Caco-2 (cell line): ENCODE measurements around the gene ITGA11. TPM values are rescaled to one million over a fixed set of nuclear protein-coding genes. Genes with fewer than 3 reads are reported as not detected.
"Not testable (repeated sequence)": the region's sequence is repeated elsewhere in the genome, so short reads cannot be mapped to it uniquely, and the experiment has no call there.

Source experiments
- BruUV-seq: library from RNA; stranded (reverse); fragments of 400-500 nt; replicated peaks from 2 replicates; lab custom pipeline; 2021; lab: Mats Ljungman, UMichigan
- CTCF ChIA-PET: fragments of 300-600 bp; sonication (Branson Sonifier 250); formaldehyde crosslinking; loops from one replicate; lab custom pipeline; 2022; ENCODE audit warnings: antibody characterized with exemption; lab: Charles Lee
- POLR2A ChIA-PET: fragments of 300-600 bp; sonication (Branson Sonifier 250); formaldehyde crosslinking; loops from one replicate; lab custom pipeline; 2022; ENCODE audit warnings: antibody characterized with exemption; lab: Charles Lee
- DNase-seq, 2 experiments: peaks; one replicate each; pipeline versions ENCODE4 v3.0.0 to v3.0.0-alpha.2; 2020 to 2022
- H3K27me3 ChIP-seq: replicated peaks from 2 replicates; pipeline ENCODE4 v1.6.0; 2011; ENCODE audit warnings: low read length; ENCODE audit not compliant: control insufficient read depth, insufficient read depth
- H3K36me3 ChIP-seq: 2 replicates; pipeline ENCODE4 v1.5.1; 2011; ENCODE audit warnings: low read length; ENCODE audit not compliant: control insufficient read depth, insufficient read depth
- H3K4me1 ChIP-seq: fragments of 250-450 bp; sonication (Bioruptor Pico); 2 replicates; pipeline ENCODE4 v1.5.1; 2020; ENCODE audit warnings: mild to moderate bottlenecking
- H3K4me3 ChIP-seq: 2 replicates; pipeline ENCODE4 v1.5.1; 2011; ENCODE audit warnings: low read depth, mild to moderate bottlenecking, control low read depth, low read length
- H3K9me3 ChIP-seq: fragments of 250-450 bp; sonication (Bioruptor Pico); 2 replicates; pipeline ENCODE4 v1.5.1; 2020; ENCODE audit warnings: mild to moderate bottlenecking, moderate library complexity
- H3K27ac Mint-ChIP-seq: one replicate; pipeline ENCODE4 v1.8.0; 2022; ENCODE audit warnings: mixed read lengths; ENCODE audit not compliant: unreplicated experiment
- H3K27me3 Mint-ChIP-seq: one replicate; pipeline ENCODE4 v1.8.0; 2022; ENCODE audit warnings: mixed read lengths; ENCODE audit not compliant: insufficient read depth, unreplicated experiment
- H3K36me3 Mint-ChIP-seq: one replicate; pipeline ENCODE4 v1.8.0; 2022; ENCODE audit warnings: mild to moderate bottlenecking, mixed read lengths; ENCODE audit not compliant: insufficient read depth, unreplicated experiment
- H3K4me1 Mint-ChIP-seq: one replicate; pipeline ENCODE4 v1.8.0; 2022; ENCODE audit warnings: low read depth, mixed read lengths; ENCODE audit not compliant: unreplicated experiment
- H3K4me3 Mint-ChIP-seq: one replicate; pipeline ENCODE4 v1.8.0; 2022; ENCODE audit warnings: mild to moderate bottlenecking, moderate library complexity, mixed read lengths; ENCODE audit not compliant: unreplicated experiment
- H3K9me3 Mint-ChIP-seq: one replicate; pipeline ENCODE4 v1.8.0; 2022; ENCODE audit warnings: mixed read lengths; ENCODE audit not compliant: unreplicated experiment
- intact Hi-C: fragments of 100-400 bp; cut with micrococcal nuclease; formaldehyde crosslinking; loops from one replicate; pipeline ENCODE4 v1.10.0; 2022; ENCODE audit not compliant: unreplicated experiment
- total RNA-seq: library from RNA; stranded (reverse); gene quantifications from 2 replicates; pipeline ENCODE4 v1.2.3, GENCODE V29; 2022
- TF ChIP-seq, protein P1 (sequence below), 2 experiments: fragments of 200-600 bp in 1 of 2; IDR thresholded peaks; 1 replicate in 1 of 2; 2 replicates in 1 of 2; pipeline versions ENCODE4 v1.5.1 to v1.8.0; 2011 to 2022; ENCODE audit warnings: antibody characterized with exemption in 1 of 2, control low read depth in 1 of 2, inconsistent platforms in 1 of 2, low read depth in 1 of 2, low read length in 1 of 2, mild to moderate bottlenecking in 1 of 2, moderate library complexity in 1 of 2; ENCODE audit not compliant: insufficient read depth in 1 of 2, severe bottlenecking in 1 of 2, unreplicated experiment in 1 of 2

ITGA11 gene
- total RNA-seq, 1 experiment from 2014 or later, result 0.18 TPM

DNA sequence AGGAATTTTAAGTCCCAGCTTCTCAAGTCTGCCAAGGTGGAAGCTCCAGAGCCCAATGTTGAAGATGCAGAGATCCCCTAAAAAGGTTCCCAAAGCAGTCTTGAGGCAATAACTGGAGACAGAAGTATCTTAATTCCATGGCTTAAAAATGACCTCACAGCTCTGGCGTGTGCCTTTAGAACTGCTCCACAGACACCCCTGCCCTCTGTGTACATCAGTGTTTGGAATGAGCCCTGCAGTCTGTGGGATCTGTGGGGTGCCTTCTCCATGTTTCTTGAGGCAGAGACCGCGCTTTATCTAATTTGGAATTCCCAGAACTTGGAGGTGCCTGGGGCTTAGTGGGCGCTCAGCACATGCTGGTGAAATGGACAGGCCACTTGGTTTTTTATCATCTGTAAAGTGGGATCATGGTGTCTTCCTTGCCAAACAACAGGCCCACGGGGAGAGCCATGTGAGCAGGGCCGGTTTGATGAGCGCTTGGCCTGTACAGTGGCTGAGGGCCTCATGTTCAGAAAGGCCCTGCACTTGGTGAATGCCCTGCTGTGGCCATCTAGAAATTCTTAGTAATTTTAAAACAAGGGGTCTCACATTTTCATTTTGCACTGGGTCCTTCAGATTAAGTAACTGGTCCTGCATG, 7.1 kb downstream of the ITGA11 start:
- H3K4me1 ChIP-seq, result peaks cover 20% of the 10 kb centered on the region
- no TSS peak for BruUV-seq
- Mint-ChIP-seq H3K27me3 (no peaks in the 10 kb centered on the region), H3K4me1 (peaks cover 24% of the 10 kb centered on the region), H3K36me3 (peaks cover 7% of the 10 kb centered on the region), H3K9me3 (no peaks in the 10 kb centered on the region), H3K4me3 (no peak overlapping the region), H3K27ac (no peak overlapping the region)
- POLR2A ChIA-PET, result no interaction called here
- intact Hi-C loops, result no loop called here
- no peak overlapping the region for H3K4me3 ChIP-seq
- CTCF ChIA-PET, result no interaction called here
- H3K9me3 ChIP-seq, result no peaks in the 10 kb centered on the region
- no peaks in the 10 kb centered on the region for H3K27me3 ChIP-seq
- DNase-seq, result no peak
- TF ChIP-seq, protein P1, sequence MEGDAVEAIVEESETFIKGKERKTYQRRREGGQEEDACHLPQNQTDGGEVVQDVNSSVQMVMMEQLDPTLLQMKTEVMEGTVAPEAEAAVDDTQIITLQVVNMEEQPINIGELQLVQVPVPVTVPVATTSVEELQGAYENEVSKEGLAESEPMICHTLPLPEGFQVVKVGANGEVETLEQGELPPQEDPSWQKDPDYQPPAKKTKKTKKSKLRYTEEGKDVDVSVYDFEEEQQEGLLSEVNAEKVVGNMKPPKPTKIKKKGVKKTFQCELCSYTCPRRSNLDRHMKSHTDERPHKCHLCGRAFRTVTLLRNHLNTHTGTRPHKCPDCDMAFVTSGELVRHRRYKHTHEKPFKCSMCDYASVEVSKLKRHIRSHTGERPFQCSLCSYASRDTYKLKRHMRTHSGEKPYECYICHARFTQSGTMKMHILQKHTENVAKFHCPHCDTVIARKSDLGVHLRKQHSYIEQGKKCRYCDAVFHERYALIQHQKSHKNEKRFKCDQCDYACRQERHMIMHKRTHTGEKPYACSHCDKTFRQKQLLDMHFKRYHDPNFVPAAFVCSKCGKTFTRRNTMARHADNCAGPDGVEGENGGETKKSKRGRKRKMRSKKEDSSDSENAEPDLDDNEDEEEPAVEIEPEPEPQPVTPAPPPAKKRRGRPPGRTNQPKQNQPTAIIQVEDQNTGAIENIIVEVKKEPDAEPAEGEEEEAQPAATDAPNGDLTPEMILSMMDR (IDR thresholded peaks at IDR 0.05; ENCODE audit: insufficient read depth in 1 of 2, low read depth in 1 of 2, low read length in 1 of 2, severe bottlenecking in 1 of 2, unreplicated experiment in 1 of 2), result no peak
- H3K36me3 ChIP-seq, result no peaks in the 10 kb centered on the region; the same call in 1 of the 2 replicates

DNA sequence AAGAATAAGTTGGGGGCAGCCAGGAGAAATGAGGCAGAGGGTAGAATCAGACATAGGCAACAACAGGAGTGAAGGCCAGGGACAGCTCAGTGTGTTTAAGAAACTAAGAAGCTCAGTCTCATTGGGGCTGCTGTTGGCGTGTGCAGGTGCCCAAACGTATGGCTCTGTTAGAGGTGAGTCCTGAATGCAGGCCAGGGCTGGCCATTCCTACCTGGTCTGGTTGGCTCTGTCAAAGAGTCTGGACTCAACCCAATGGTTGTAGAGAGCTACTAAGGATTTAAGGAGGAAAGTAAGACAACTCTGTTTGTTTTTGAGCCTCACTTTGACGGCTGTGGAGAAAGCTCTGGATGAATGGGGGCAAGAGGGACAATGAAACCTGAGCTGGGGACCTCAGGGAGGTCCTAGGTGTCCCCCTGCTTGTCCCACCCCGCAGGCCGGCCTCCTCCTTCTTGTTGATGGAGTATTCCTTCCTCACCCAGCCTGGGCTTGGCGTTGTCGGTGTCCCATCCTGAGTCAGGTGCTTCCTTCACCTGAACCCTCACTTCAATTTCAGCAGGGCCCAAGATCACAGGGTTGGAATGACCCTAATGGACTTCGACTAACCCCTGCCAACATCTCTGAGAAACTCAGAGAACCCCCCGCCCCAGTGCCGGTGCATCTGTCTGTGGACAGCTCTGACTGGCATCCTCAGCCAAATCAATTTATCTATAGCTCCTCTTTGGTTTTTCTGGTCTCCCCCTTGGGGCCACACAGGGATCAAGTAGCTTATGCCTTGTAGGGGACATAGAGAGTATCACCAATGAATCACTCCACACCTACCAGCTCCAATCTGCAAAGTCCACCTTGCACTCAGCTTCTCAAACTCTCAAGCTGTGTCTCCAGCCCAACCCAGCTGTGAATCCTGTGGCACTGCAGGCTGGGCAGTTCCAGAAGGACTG, 8.3 kb downstream of the ITGA11 start:
- peaks cover 24% of the 10 kb centered on the region for H3K4me1 Mint-ChIP-seq
- H3K36me3 Mint-ChIP-seq, result peaks cover 7% of the 10 kb centered on the region
- H3K4me1 ChIP-seq, result peaks cover 32% of the 10 kb centered on the region
- H3K9me3 Mint-ChIP-seq, result no peaks in the 10 kb centered on the region
- no TSS peak for BruUV-seq
- TF ChIP-seq, protein P1 (IDR thresholded peaks at IDR 0.05; ENCODE audit: insufficient read depth in 1 of 2, low read depth in 1 of 2, low read length in 1 of 2, severe bottlenecking in 1 of 2, unreplicated experiment in 1 of 2), result no peak
- H3K27ac Mint-ChIP-seq, result peak overlapping the region; percentile 8
- H3K27me3 Mint-ChIP-seq, result no peaks in the 10 kb centered on the region
- DNase-seq, result no peak
- H3K4me3 ChIP-seq, result no peak overlapping the region
- ChIA-PET CTCF (no interaction called here), POLR2A (no interaction called here)
- H3K27me3 ChIP-seq, result no peaks in the 10 kb centered on the region
- no peaks in the 10 kb centered on the region; the same call in 1 of the 2 replicates for H3K36me3 ChIP-seq
- no peak overlapping the region for H3K4me3 Mint-ChIP-seq
- intact Hi-C loops, result no loop called here
- H3K9me3 ChIP-seq, result no peaks in the 10 kb centered on the region

DNA sequence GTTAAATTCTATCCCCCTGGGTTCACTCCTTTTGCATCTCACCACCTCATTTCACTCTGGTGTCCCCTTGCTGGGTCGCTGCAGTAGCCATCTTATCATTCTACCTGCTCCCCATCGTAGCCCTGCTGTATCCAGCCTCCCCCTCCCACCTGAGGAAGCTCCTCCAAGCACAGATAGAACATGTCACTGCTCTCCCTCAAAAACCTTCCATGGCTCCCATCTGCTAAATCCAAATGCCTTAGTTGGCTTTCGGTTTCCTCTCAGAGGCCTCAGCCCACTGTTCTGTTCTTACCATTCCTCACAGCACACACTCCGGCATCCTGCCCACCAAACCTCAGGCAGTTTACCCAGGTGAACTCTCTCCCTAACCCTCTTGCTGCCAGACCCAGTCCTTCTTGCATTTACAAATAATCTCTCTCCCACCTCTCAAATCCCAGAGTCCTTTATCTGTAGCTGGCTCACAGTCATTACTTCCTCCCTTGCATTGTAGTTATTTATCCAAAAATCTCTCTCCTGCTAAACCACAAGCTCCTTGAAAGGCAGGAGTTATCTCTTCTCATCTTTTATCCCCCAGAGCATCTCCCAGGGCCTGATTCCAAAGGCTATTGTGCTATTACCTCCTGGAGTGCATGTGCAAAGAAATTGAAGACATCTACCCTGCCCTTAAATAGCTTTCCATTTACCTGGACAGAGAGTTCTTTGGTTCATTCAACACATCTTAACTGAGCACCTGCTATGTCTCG, 9.4 kb downstream of the ITGA11 start:
- Mint-ChIP-seq H3K4me1 (peaks cover 24% of the 10 kb centered on the region), H3K4me3 (peak overlapping the region; percentile 83), H3K27ac (peak overlapping the region; percentile 93)
- peaks cover 32% of the 10 kb centered on the region for H3K4me1 ChIP-seq
- intact Hi-C loops, BruUV-seq, POLR2A ChIA-PET, CTCF ChIA-PET, H3K27me3 ChIP-seq, DNase-seq, H3K9me3 ChIP-seq, H3K36me3 ChIP-seq, H3K27me3 Mint-ChIP-seq, H3K36me3 Mint-ChIP-seq, H3K9me3 Mint-ChIP-seq: not testable (repeated sequence)
- H3K4me3 ChIP-seq, result 0 out of 2 replicates have a peak overlapping the region, but pooled peaks have one; percentile 0
